ENCODE measurements around the gene MCC.

- TF ChIP-seq YY1 (IDR thresholded peaks at IDR 0.05; ENCODE audit: low read depth) (no peak), REST (IDR thresholded peaks at IDR 0.05; ENCODE audit: low read depth) (no peak), TAF1 (IDR thresholded peaks at IDR 0.05; ENCODE audit: low read depth) (no peak), CREB1 (IDR thresholded peaks at IDR 0.05; ENCODE audit: low read depth) (no peak), EP300 (IDR thresholded peaks at IDR 0.05; ENCODE audit: borderline replicate concordance) (no peak), MAX (IDR thresholded peaks at IDR 0.05) (no peak), TEAD4 (IDR thresholded peaks at IDR 0.05) (no peak), RAD21 (IDR thresholded peaks at IDR 0.05; ENCODE audit: low read depth) (no peak), TCF12 (IDR thresholded peaks at IDR 0.05; ENCODE audit: low read depth) (no peak)
These were observed 417.4 kb downstream of the MCC start for GRCh38 chr5:113070901-113071300.

Data from Ishikawa (cell line).